Measurements from ENCODE around the gene CNKSR3. TPM values are rescaled to one million over a fixed set of nuclear protein-coding genes. Genes with fewer than 3 reads are reported as not detected.

CNKSR3 gene
- total RNA-seq, 1 experiment from 2014 or later: 5.6 TPM

- Histone ChIP-seq H2BK120ac (ENCODE audit: low read depth, low read length, poor library complexity, severe bottlenecking) (no peak overlapping the region), H3K9ac (ENCODE audit: extremely low read depth, insufficient read length, low read length) (no peak overlapping the region), H2AK5ac (ENCODE audit: insufficient read length, low read length) (no peak overlapping the region), H3K4me1 (ENCODE audit: insufficient read depth, low read length) (0 out of 2 replicates have a peak, but pooled peaks cover 3% of the 10 kb centered on the region), H3K27me3 (ENCODE audit: insufficient read depth, low read length) (no peaks in the 10 kb centered on the region), H3K23me2 (ENCODE audit: insufficient read length, low read depth, low read length, poor library complexity, severe bottlenecking) (no peaks in the 10 kb centered on the region), H2BK15ac (ENCODE audit: low read depth, low read length) (no peak overlapping the region), H3K9me3 (ENCODE audit: control insufficient read depth, low read depth, low read length) (no peaks in the 10 kb centered on the region), H3K79me2 (ENCODE audit: insufficient read depth, low read length) (no peaks in the 10 kb centered on the region), H3K18ac (ENCODE audit: insufficient read length, low read depth, low read length) (no peak overlapping the region), H3K56ac (ENCODE audit: insufficient read length, low read depth, low read length) (no peak overlapping the region), H4K20me1 (ENCODE audit: control insufficient read depth, insufficient read depth, insufficient read length) (no peaks in the 10 kb centered on the region), H3K4ac (ENCODE audit: low read depth, low read length) (no peak overlapping the region), H4K91ac (ENCODE audit: insufficient read length, low read depth, low read length) (no peak overlapping the region), H4K5ac (ENCODE audit: insufficient read length, low read depth, low read length) (no peak overlapping the region), H2BK5ac (ENCODE audit: insufficient read length, low read length) (no peak overlapping the region), H4K8ac (replicated peaks; ENCODE audit: insufficient read length, low read depth, low read length) (no peak overlapping the region), H3T11ph (ENCODE audit: low read length) (no peak overlapping the region), H3K23ac (ENCODE audit: insufficient read length, low read depth, low read length) (no peak overlapping the region), H2BK20ac (ENCODE audit: low read depth, low read length, poor library complexity, severe bottlenecking) (no peak overlapping the region), H2BK12ac (ENCODE audit: insufficient read length, low read depth, low read length) (no peak overlapping the region), H3K27ac (ENCODE audit: insufficient read length, low read depth, low read length) (no peak overlapping the region), H3K79me1 (ENCODE audit: insufficient read depth, low read depth, low read length, poor library complexity, severe bottlenecking) (no peaks in the 10 kb centered on the region), H2AFZ (ENCODE audit: low read length) (no peak overlapping the region), H3K4me2 (ENCODE audit: insufficient read depth, insufficient read length, low read length) (no peak overlapping the region), H3K14ac (ENCODE audit: insufficient read depth, low read length) (no peak overlapping the region)
- no peak for DNase-seq
- H3K4me3 Mint-ChIP-seq: no peak overlapping the region
- no peak for TF ChIP-seq CTCF (conservative IDR thresholded peaks at IDR 0.05)
- H3K27ac Mint-ChIP-seq: no peak overlapping the region
- H3K4me1 Mint-ChIP-seq: peaks cover 36 to 52% of the 10 kb centered on the region in 2 experiments
- H3K9me3 Mint-ChIP-seq: no peaks in the 10 kb centered on the region
- H3K27me3 Mint-ChIP-seq (ENCODE audit: low read depth): no peaks in the 10 kb centered on the region
- no CpG with 5 or more reads among the region's 2 CpGs for WGBS (ENCODE audit: extremely low coverage, insufficient read length, low lambda C conversion rate)
- H3K36me3 Mint-ChIP-seq (ENCODE audit: insufficient read depth in 1 of 3, low read depth in 3 of 3): no peaks in the 10 kb centered on the region
Observed at GRCh38 chr6:154461348-154461747, 49.1 kb downstream of the CNKSR3 start.

Measured in H9 (cell line).